KMS-11 (cell line): Measurements from ENCODE around the gene MICAL2.

Experiments
- H2AFZ ChIP-seq: fragments of 200-600 bp; sonication (generic); 2 replicates; pipeline ENCODE4 v1.6.1; 2016; ENCODE audit warnings: antibody characterized with exemption, mixed run types, low read depth
- H3K27ac ChIP-seq: fragments of 200-600 bp; sonication (generic); 2 replicates; pipeline ENCODE4 v1.6.1; 2016; ENCODE audit warnings: mild to moderate bottlenecking, mixed run types
- H3K27me3 ChIP-seq: fragments of 200-600 bp; sonication (generic); 2 replicates; pipeline ENCODE4 v1.6.1; 2017; ENCODE audit warnings: mild to moderate bottlenecking, low read depth, mixed run types, moderate library complexity; ENCODE audit not compliant: insufficient read depth
- H3K36me3 ChIP-seq: fragments of 200-600 bp; sonication (generic); 2 replicates; pipeline ENCODE4 v1.6.1; 2017; ENCODE audit warnings: mild to moderate bottlenecking, mixed run types; ENCODE audit not compliant: insufficient read depth
- H3K4me1 ChIP-seq: fragments of 200-600 bp; sonication (generic); 2 replicates; pipeline ENCODE4 v1.6.1; 2016; ENCODE audit warnings: mild to moderate bottlenecking, low read depth, mixed run types; ENCODE audit not compliant: poor library complexity, severe bottlenecking
- H3K4me2 ChIP-seq: fragments of 200-600 bp; sonication (generic); 2 replicates; pipeline ENCODE4 v1.7.0; 2016; ENCODE audit warnings: mild to moderate bottlenecking, mixed run types
- H3K4me3 ChIP-seq: fragments of 200-600 bp; sonication (generic); IDR thresholded peaks from 2 replicates; pipeline ENCODE4 v1.6.1; 2017; ENCODE audit warnings: low read depth, low read length, mixed read lengths; ENCODE audit not compliant: insufficient read depth
- H3K79me2 ChIP-seq: fragments of 200-600 bp; sonication (generic); 2 replicates; pipeline ENCODE4 v1.6.1; 2016; ENCODE audit warnings: low read depth, mixed run types; ENCODE audit not compliant: insufficient read depth
- H3K9ac ChIP-seq: fragments of 200-600 bp; sonication (generic); 2 replicates; pipeline ENCODE4 v1.6.1; 2016; ENCODE audit warnings: mild to moderate bottlenecking, mixed run types
- H4K20me1 ChIP-seq: fragments of 200-600 bp; sonication (generic); 2 replicates; pipeline ENCODE4 v1.6.1; 2016; ENCODE audit warnings: mild to moderate bottlenecking, mixed run types; ENCODE audit not compliant: insufficient read depth
- TF ChIP-seq, protein P1 (sequence below): fragments of 200-600 bp; sonication (generic); conservative IDR thresholded peaks from 2 replicates; pipeline ENCODE4 v1.6.1; 2017; ENCODE audit warnings: low read depth, mild to moderate bottlenecking, antibody characterized with exemption, low read length, moderate library complexity, mixed read lengths

Gene MICAL2

GRCh38 chr11:12200279-12200990 lies 90.0 kb downstream of the MICAL2 start:
- TF ChIP-seq, protein P1, sequence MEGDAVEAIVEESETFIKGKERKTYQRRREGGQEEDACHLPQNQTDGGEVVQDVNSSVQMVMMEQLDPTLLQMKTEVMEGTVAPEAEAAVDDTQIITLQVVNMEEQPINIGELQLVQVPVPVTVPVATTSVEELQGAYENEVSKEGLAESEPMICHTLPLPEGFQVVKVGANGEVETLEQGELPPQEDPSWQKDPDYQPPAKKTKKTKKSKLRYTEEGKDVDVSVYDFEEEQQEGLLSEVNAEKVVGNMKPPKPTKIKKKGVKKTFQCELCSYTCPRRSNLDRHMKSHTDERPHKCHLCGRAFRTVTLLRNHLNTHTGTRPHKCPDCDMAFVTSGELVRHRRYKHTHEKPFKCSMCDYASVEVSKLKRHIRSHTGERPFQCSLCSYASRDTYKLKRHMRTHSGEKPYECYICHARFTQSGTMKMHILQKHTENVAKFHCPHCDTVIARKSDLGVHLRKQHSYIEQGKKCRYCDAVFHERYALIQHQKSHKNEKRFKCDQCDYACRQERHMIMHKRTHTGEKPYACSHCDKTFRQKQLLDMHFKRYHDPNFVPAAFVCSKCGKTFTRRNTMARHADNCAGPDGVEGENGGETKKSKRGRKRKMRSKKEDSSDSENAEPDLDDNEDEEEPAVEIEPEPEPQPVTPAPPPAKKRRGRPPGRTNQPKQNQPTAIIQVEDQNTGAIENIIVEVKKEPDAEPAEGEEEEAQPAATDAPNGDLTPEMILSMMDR = no peak
- H3K4me2 ChIP-seq = no peak overlapping the region
- no peaks in the 10 kb centered on the region for H3K27me3 ChIP-seq
- H3K79me2 ChIP-seq = no peaks in the 10 kb centered on the region
- no peak overlapping the region for H3K9ac ChIP-seq
- H2AFZ ChIP-seq = no peak overlapping the region
- no peaks in the 10 kb centered on the region for H4K20me1 ChIP-seq
- H3K4me3 ChIP-seq = no peak overlapping the region
- no peaks in the 10 kb centered on the region for H3K36me3 ChIP-seq
- peaks cover 20% of the 10 kb centered on the region for H3K4me1 ChIP-seq
- H3K27ac ChIP-seq = no peak overlapping the region

GRCh38 chr11:12200991-12201985 lies 90.9 kb downstream of the MICAL2 start:
- H3K4me3 ChIP-seq = no peak overlapping the region
- no peak overlapping the region for H3K4me2 ChIP-seq
- H3K27me3 ChIP-seq = no peaks in the 10 kb centered on the region
- TF ChIP-seq, protein P1 = no peak
- peaks cover 12% of the 10 kb centered on the region for H3K4me1 ChIP-seq
- H3K36me3 ChIP-seq = no peaks in the 10 kb centered on the region
- no peak overlapping the region for H3K27ac ChIP-seq
- no peaks in the 10 kb centered on the region for H3K79me2 ChIP-seq
- no peak overlapping the region for H2AFZ ChIP-seq
- H4K20me1 ChIP-seq = no peaks in the 10 kb centered on the region
- no peak overlapping the region for H3K9ac ChIP-seq

- TF ChIP-seq, protein P1 = no peak
- no peaks in the 10 kb centered on the region for H3K4me1 ChIP-seq
- H4K20me1 ChIP-seq = no peaks in the 10 kb centered on the region
- H3K4me3 ChIP-seq = no peak overlapping the region
- no peaks in the 10 kb centered on the region for H3K36me3 ChIP-seq
- no peak overlapping the region for H3K9ac ChIP-seq
- no peaks in the 10 kb centered on the region for H3K27me3 ChIP-seq
- H3K4me2 ChIP-seq = no peak overlapping the region
- no peaks in the 10 kb centered on the region for H3K79me2 ChIP-seq
- no peak overlapping the region for H2AFZ ChIP-seq
- no peak overlapping the region for H3K27ac ChIP-seq
These were observed 92.4 kb downstream of the MICAL2 start for GRCh38 chr11:12202661-12203310.

- H2AFZ ChIP-seq = no peak overlapping the region
- H3K4me3 ChIP-seq = no peak overlapping the region
- no peak overlapping the region for H3K9ac ChIP-seq
- no peaks in the 10 kb centered on the region for H3K4me1 ChIP-seq
- H3K27ac ChIP-seq = no peak overlapping the region
- H3K27me3 ChIP-seq = no peaks in the 10 kb centered on the region
- H3K36me3 ChIP-seq = no peaks in the 10 kb centered on the region
- TF ChIP-seq, protein P1 = no peak
- no peak overlapping the region for H3K4me2 ChIP-seq
- H3K79me2 ChIP-seq = no peaks in the 10 kb centered on the region
- no peaks in the 10 kb centered on the region for H4K20me1 ChIP-seq
These were observed 94.1 kb downstream of the MICAL2 start for GRCh38 chr11:12204506-12204905.
